GM10266 (cell line): Measurements from ENCODE around the gene MANBA.
"Not testable (repeated sequence)": the region's sequence is repeated elsewhere in the genome, so short reads cannot be mapped to it uniquely, and the experiment has no call there.

ENCODE experiments used
- DNase-seq: peaks from one replicate; pipeline ENCODE4 v3.0.0; 2012; ENCODE audit errors: extremely low spot score
- TF ChIP-seq, protein P1 (sequence below): IDR thresholded peaks from 2 replicates; pipeline ENCODE4 v1.5.1; 2012; ENCODE audit warnings: mild to moderate bottlenecking, low read depth; ENCODE audit not compliant: control insufficient read depth, insufficient read depth; ENCODE audit errors: missing control alignments

MANBA gene

DNA sequence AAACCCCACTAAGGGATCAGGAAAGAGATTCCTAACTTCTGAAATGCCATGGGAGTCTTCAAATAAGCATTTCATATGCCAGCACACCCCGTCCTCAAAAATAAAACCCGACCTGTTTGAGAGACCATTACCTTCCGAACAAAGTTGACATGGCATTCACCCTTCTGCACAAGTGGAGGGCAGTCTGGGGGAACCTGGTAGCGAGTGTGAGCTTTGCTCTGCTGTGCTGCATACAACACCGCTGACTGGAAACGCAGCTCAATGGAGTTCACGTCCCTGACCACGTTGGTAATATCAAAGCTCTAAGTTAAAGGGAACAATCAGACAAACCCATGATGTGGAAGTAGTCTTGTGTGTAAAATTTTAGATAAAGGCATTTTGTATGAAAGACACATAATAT is 38.0 kb downstream of the MANBA start:
- TF ChIP-seq, protein P1, sequence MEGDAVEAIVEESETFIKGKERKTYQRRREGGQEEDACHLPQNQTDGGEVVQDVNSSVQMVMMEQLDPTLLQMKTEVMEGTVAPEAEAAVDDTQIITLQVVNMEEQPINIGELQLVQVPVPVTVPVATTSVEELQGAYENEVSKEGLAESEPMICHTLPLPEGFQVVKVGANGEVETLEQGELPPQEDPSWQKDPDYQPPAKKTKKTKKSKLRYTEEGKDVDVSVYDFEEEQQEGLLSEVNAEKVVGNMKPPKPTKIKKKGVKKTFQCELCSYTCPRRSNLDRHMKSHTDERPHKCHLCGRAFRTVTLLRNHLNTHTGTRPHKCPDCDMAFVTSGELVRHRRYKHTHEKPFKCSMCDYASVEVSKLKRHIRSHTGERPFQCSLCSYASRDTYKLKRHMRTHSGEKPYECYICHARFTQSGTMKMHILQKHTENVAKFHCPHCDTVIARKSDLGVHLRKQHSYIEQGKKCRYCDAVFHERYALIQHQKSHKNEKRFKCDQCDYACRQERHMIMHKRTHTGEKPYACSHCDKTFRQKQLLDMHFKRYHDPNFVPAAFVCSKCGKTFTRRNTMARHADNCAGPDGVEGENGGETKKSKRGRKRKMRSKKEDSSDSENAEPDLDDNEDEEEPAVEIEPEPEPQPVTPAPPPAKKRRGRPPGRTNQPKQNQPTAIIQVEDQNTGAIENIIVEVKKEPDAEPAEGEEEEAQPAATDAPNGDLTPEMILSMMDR = no peak
- no peak for DNase-seq

DNA sequence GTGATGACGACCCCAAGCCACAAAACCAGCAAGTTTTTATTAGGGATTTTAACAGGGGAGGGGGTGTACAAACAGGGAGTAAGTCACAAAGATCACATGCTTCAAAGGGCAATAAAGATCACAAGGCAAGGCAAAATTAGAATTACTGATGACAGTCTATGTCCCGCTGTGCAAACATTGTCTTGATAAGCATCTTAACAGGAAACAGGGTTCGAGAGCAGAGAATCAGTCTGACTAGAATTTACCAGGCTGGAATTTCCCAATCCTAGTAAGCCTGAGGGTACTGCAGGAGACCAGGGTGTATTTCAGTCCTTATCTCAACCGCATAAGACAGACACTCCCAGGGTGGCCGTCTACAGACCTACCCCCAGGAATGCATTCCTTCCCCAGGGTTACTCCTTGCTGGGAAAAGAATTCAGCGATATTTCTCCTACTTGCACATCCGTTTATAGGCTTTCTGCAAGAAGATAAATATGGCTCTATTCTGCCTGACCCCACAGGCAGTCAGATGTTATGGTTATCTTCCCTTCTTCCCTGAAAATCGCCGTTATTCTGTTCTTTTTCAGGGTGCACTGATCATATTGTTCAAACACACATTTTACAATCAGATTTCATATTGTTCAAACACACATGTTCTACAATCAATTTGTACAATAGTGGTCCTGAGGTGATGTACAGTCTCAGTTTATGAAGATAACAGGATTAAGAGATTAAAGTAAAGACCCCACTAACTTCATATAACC is 41.8 kb downstream of the MANBA start:
- DNase-seq = not testable (repeated sequence)

DNA sequence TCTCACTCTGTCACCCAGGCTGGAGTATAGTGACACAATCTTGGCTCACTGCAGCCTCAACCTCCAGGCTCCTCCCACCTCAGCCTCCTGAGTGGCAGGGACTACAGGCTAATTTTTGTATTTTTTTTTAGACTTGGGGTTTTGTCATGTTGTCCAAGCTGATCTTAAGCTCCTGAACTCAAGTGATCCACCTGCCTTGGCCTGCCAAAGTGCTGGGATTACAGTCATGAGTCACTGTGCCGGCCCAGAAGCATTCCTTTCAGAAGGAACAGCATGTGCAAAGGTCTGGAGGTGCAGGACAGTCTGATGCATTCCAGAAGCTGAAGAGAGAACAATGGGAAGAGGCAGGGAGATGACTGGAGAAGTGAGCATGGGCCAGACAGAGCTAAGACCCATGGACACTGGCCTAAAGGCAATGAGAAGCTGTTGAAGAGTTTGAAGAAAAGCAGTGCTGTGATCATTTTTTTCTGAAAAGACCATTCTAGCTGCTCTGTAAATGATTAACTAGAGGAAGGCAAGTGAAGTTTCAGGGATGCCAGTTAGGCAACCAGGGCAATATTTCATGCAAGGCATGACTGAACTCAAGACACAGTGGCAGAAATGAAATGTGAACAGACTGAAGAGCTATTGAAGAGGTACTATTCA is 43.2 kb downstream of the MANBA start:
- no peak for DNase-seq

DNA sequence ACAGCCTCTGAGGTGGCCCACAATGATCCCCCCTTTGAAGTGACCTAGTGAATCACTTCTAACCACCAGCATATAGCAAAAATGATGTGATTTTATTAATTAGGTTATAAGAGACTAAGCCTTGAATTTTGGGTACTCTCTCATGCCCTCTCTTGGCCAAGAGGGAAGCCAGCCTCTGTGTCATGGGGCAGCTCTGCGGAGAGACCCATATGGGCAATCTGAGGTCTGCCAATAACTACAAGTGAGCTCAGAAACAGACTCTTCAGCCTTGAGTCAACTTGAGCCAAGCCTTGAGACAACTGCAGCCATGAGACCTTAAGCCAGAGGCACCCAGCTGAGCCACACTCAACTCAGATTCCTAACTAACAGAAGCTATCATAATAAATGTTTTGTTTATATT is 45.7 kb downstream of the MANBA start:
- TF ChIP-seq, protein P1 = no peak
- DNase-seq = no peak

More for the DNA sequence above, 43.2 kb downstream of the MANBA start:
- TF ChIP-seq, protein P1 = no peak

DNA sequence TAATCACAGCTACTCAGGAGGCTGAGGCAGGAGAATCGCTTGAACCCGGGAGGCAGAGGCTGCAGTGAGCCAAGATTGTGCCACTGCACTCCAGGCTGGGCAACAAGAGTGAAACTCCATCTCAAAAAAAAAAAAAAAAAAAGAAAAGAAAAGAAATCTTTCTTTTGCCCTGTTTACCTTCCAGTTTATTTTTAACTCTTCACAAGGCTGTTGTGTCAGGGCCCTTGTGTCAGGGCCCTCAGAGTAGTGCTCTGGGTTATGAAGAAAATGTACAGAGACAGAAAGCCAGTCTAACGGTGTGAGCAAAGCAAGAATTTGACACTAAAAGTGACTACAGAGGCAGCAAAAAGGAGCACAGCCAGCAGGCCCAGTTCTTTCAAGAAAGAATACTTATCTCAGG is 47.0 kb downstream of the MANBA start:
- not testable (repeated sequence) for DNase-seq

DNA sequence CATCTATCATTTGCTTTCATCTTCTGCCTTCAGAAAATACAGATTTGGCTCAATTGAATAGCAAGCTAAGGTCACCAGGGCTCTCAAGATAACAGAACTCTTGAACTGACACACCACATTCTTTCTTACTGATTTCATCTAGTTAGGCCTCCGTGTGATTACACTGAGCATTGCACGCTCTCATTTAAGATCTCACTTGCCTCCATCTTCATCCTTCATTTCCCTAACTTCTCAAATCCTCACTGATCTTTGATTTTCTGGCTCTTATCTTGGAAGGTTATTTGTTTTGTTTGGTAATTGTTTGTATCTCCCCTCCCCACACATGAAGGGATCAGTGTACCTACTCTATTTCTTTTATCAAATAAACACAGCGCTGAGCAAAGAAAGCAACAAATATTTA is 47.7 kb downstream of the MANBA start:
- TF ChIP-seq, protein P1 = no peak
- DNase-seq = no peak

DNA sequence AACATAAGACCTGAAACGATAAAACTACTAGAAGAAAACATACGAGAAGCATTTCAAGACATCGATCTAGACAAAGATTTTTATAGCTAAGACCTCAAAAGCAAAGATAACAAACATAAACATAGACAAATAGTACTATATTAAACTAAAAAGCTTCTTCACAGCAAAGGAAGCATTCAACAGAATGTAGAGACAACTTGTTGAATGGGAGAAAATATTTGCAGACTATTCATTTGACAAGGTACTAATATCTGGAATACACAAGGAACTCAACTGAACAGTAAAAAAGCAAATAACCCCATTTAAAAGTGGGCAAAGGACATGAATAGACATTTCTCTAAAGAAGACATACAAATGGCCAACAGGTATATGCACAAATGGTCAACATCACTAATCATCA is 49.8 kb downstream of the MANBA start:
- TF ChIP-seq, protein P1 = no peak
- no peak for DNase-seq

DNA sequence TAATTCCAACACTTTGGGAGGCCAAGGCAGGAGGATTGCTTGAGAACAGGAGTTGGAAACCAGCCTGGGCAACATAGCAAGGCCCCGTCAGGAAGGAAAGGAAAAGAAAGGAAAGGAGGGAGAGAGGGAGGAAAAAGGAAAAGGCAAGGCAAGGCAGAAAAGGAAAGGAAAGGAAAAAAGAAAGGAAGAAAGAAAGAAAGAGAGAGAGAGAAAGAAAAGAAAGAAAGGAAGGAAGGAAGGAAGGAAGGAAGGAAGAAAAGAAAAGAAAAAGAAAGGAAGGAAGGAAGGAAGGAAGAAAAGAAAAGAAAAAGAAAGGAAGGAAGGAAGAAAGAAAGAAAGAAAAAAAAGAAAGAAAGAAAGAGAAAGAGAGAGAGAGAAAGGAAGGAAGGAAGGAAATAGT is 51.7 kb downstream of the MANBA start:
- DNase-seq = not testable (repeated sequence)

DNA sequence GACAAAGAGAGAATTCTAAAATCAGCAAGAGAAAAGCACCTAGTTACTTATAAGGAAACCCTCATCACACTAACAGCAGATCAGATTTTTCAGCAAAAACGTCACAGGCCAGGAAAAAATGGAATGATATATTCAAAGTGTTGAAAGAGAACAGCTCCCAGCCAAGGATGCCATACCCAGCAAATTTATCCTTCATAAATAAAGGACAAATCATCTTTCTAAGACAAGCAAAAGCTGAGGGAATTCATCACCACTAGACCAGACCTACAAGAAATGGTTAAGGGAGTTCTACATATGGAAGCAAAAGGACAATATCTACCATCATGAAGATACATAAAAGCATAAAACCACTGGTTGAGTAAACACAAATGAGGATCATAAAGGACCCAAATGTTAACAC is 53.6 kb downstream of the MANBA start:
- TF ChIP-seq, protein P1 = no peak
- no peak for DNase-seq
